ENCODE data around the gene LRRC26.

LRRC26 gene

GRCh38 chr9:137163365-137163715 is 6.5 kb downstream of the LRRC26 start:
- TF ChIP-seq GATA2 (IDR thresholded peaks at IDR 0.05; ENCODE audit: low read depth, low read length): no peak
- no peak for TF ChIP-seq GATA3 (IDR thresholded peaks at IDR 0.05; ENCODE audit: low read depth, low read length)

DNA sequence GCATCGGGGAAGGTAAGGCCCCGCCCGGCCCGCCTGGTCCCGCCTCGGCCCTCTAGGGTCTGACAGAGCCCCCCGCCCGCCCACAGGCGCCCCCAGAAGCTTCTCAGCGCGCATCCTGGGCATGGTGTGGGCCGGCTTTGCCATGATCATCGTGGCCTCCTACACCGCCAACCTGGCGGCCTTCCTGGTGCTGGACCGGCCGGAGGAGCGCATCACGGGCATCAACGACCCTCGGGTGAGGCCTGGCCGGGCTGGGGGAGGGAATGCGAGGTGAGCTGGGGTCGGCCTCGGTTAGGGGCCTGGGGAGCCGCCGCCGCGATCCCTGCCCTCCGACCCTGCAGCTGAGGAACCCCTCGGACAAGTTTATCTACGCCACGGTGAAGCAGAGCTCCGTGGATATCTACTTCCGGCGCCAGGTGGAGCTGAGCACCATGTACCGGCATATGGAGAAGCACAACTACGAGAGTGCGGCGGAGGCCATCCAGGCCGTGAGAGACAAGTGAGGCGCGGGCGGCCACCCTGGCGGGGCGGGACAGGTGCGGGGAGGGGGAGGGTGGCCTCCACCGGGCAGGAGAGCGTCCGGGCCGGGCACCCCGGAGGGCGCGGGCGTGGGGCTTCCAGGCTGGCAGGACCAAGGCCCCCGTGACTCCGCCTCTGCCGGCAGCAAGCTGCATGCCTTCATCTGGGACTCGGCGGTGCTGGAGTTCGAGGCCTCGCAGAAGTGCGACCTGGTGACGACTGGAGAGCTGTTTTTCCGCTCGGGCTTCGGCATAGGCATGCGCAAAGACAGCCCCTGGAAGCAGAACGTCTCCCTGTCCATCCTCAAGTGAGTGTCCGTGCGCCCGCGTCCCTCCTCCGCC is 7.1 kb downstream of the LRRC26 start:
- TF ChIP-seq GATA2 (IDR thresholded peaks at IDR 0.05; ENCODE audit: low read depth, low read length) (no peak), GATA3 (IDR thresholded peaks at IDR 0.05; ENCODE audit: low read depth, low read length) (no peak)

GRCh38 chr9:137161558-137162486 is 8.0 kb downstream of the LRRC26 start:
- no peak for TF ChIP-seq GATA3 (IDR thresholded peaks at IDR 0.05; ENCODE audit: low read depth, low read length)
- TF ChIP-seq GATA2 (IDR thresholded peaks at IDR 0.05; ENCODE audit: low read depth, low read length): no peak

- TF ChIP-seq GATA3 (IDR thresholded peaks at IDR 0.05; ENCODE audit: low read depth, low read length) (no peak), GATA2 (IDR thresholded peaks at IDR 0.05; ENCODE audit: low read depth, low read length) (no peak)
These were observed 8.9 kb downstream of the LRRC26 start for GRCh38 chr9:137160716-137161557.

GRCh38 chr9:137160054-137160425 is 9.8 kb downstream of the LRRC26 start:
- no peak for TF ChIP-seq GATA3 (IDR thresholded peaks at IDR 0.05; ENCODE audit: low read depth, low read length)
- TF ChIP-seq GATA2 (IDR thresholded peaks at IDR 0.05; ENCODE audit: low read depth, low read length): no peak

DNA sequence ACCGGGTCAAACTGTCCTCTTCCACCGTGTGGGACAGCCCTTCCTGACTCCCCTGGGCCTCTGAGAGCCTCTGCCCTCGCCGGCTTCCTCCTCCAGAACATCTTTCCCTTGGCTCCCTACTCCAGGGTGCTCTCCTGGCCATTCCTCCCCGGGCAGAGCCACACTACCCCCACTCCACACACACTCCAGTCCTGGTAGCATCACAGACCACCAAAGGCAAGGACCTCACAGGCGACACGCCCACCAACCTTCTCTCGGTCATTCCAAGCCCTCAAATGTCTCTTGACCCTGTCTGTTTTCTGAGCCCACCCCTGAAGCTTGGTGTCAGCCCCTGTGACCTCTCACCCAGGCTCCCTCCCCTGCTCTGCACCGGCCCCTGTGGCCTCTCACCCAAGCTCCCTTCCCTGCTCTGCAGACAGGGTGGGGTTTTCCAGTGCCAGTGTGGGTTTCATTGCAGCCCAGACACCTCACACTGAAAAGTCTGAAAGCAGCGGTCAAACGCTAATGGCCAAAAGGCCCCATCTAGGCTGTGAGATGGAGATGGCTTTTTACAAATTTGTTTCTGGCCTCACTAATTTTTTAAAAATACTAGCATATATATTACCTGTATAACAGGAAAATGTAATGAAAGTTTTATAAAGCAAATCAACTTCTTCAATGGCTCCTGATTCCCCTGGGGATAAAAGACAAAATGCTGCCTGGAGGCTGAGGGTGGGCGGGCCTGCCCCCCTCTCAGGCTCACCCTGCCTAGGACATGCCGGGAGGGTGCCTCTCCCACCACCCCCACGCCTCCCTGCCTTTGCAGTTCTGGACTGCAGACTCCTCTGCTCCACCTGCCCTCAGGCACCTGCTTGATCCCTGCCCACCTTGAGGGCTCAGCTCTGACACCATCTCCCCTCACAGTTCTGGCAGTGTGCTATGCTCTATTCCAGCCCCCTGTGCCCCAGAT is 10.5 kb downstream of the LRRC26 start:
- TF ChIP-seq GATA3 (IDR thresholded peaks at IDR 0.05; ENCODE audit: low read depth, low read length) (no peak), GATA2 (IDR thresholded peaks at IDR 0.05; ENCODE audit: low read depth, low read length) (no peak)

DNA sequence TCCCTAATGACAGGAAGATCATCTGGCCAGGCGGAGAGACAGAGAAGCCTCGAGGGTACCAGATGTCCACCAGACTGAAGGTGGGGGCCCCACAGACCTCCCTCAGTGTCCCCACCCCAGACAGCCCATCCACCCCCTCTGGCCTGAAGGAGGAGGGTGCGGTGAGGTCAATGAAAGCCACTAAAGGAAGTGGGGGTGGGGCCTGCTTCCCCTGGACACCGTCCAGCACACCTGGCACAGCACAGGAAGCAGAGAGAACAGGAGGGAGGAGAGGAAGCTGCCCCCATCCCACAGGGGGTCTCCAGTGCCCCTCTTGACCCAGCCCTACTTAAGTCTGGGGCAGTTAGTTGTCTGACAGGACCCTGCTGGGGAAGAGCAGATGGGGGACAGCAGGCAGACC is 11.2 kb downstream of the LRRC26 start:
- TF ChIP-seq GATA2 (IDR thresholded peaks at IDR 0.05; ENCODE audit: low read depth, low read length): no peak
- no peak for TF ChIP-seq GATA3 (IDR thresholded peaks at IDR 0.05; ENCODE audit: low read depth, low read length)

DNA sequence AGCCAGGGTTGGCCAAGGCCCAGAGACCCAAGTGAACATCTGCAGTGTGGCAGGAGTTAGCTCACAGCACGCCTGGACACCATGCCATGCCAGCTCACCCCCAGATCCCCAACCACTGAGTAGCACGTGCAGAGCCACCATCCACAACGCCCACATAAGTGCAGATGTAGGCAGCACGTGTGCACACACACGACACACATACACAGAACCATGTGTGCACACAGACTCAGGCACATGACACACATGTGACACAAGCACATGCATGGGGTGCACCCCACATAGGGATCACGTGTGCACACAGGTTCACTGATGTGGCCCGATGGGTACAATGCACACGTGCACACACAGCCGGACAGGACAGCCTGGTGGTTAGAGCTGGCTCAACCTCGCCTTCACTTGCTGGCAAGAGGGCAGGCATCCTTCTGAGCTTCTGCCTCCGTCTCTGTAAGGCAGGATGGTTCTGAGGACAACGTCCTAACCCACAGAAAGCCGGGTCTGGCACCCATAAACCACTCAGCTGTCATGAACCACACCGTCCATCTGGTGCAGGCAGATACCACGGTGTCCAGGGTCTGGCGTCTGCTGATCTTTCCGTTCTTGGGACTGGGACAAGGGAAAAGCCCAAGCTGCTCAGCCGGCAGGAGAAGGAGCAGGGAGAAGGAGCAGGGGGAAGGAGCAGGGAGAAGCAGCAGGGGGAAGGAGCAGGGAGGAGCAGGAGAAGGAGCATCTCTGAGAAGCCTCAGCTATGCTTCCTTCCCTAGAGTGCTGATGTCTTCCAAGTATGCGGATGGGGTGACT is 12.0 kb downstream of the LRRC26 start:
- TF ChIP-seq GATA2 (IDR thresholded peaks at IDR 0.05; ENCODE audit: low read depth, low read length) (no peak), GATA3 (IDR thresholded peaks at IDR 0.05; ENCODE audit: low read depth, low read length) (no peak)

DNA sequence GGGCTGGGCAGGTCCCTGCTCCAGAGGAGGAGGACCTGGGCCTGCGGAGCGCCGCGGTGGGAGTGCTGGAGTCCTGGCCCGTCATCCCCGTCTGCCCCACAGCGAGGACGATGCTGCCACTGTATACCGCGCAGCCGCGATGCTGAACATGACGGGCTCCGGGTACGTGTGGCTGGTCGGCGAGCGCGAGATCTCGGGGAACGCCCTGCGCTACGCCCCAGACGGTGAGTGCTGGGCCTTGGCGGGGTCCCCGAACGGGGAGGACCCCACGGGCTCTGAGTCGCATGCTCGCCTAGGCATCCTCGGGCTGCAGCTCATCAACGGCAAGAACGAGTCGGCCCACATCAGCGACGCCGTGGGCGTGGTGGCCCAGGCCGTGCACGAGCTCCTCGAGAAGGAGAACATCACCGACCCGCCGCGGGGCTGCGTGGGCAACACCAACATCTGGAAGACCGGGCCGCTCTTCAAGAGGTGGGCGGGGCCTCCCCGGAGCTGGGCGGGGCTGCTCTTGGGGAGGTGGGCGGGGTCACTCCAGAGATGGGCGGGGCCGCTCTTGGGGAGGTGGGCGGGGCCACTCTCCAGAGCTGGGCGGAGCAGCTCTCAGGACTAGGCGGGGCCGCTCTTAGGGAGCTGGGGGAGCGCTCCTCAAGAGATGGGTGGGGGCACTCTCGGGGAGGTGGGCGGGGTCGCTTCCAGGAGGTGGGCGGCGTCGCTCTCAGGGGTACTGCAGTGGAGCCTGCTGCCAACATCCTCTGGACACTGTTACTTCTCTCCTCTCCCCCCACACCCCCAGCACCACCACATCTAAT is 13.1 kb downstream of the LRRC26 start:
- TF ChIP-seq GATA2 (IDR thresholded peaks at IDR 0.05; ENCODE audit: low read depth, low read length) (no peak), GATA3 (IDR thresholded peaks at IDR 0.05; ENCODE audit: low read depth, low read length) (no peak)

DNA sequence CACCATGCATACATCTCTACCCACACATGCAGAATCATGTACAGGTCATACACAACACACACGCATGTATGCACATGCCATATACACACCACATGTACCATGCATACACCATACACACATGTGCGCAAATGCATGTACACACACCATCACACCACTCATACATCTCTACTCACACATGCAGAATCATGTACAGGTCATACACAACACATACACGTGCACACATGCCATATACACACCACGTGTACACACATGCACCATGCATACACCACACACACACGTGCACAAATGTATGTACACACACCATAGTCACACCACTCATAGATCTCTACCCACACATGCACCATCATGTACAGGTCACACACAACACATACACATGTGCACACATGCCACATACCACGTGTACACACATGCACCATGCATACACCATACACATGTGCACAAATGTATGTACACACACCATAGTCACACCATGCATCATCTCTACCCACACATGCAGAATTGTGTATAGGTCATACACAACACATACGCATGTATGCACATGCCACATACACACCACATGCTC is 16.9 kb downstream of the LRRC26 start:
- TF ChIP-seq GATA2 (IDR thresholded peaks at IDR 0.05; ENCODE audit: low read depth, low read length) (no peak), GATA3 (IDR thresholded peaks at IDR 0.05; ENCODE audit: low read depth, low read length) (no peak)
